ENCODE results near the gene ZC3HAV1. TPM values are rescaled to one million over a fixed set of nuclear protein-coding genes. Genes with fewer than 3 reads are reported as not detected.

The ZC3HAV1 gene
- total and polyA plus RNA-seq, 9 of the 15 experiments (the other 6 are each of a cell fraction or from before 2014, with no cell fraction given): 11.9 to 40.5 (median 23.9) TPM

DNA sequence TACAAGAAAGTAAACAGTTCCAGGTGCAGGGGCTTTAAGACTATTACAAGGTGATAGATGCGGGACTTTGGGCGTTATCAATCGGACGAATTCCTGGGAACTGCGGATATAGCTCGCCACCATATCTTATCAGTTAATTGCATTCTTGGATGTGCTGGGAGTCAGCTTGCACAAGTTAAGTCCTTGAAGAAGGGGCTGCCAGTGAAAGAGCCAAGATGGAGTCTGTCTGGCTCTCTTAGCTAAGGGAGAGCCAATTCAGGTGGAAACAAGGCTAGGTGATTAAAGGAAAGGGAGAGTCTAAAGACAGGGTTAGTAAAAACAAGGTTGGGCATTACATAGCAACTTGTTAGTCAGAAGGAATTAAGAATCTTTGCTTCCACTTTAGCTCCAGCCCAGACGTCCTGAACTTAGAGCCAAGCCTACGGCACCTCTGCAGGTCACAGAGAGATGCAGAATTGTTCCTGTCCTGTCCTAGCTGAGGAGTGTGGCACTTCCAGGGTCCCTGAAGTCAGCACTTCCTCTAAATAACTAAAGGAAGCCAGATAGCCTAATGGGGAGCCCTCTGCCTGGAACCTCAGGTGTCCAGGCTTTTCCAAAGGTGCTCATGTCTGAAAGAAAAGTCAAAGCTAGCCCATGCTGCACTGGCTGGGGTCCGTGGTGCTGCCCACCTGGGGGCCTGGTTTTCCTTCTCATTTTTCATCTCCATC lies 17.3 kb downstream of the ZC3HAV1 start:
- peaks cover 8% of the 10 kb centered on the region for H3K9me3 ChIP-seq (replicated peaks; ENCODE audit: control insufficient read depth, insufficient read depth, low read depth, low read length)
- H4K20me1 ChIP-seq (replicated peaks; ENCODE audit: control insufficient read depth, insufficient read depth, low read length): peaks cover 20% of the 10 kb centered on the region
- intact Hi-C loops (cut with micrococcal nuclease) (loop anchor here (5.0 kb wide), 2 partner anchors 35 to 140 kb away; partner anchors contain the start of gene UBN2), in situ Hi-C loops (cut with MboI) (no loop called here)
- peaks cover 61% of the 10 kb centered on the region for H3K79me2 ChIP-seq (ENCODE audit: control insufficient read depth, insufficient read depth, low read length)
- H3K27me3 ChIP-seq (ENCODE audit: control insufficient read depth in 2 of 2, insufficient read depth in 2 of 2, low read length in 2 of 2): no peaks in the 10 kb centered on the region
- no peak for ATAC-seq
- ChIA-PET CTCF (ENCODE audit: low intra/inter-chr PET ratio) (interaction anchor here (0.7 kb wide), 1 partner anchor 15 kb away, joined by 3 read pairs; no protein-coding TSS in a partner anchor), POLR2A (interaction anchor here (0.7 to 2.6 kb wide), 10 partner anchors 8 to 267 kb away, joined by 3 to 16 read pairs (median 4); partner anchors contain the start of gene LUC7L2)
- H3K4me2 ChIP-seq (ENCODE audit: insufficient read depth, low read length): peak overlapping the region; percentile 75
- H3K9ac ChIP-seq (ENCODE audit: insufficient read depth in 1 of 2, low read depth in 2 of 2, low read length in 2 of 2): peak overlapping the region; percentile 47 to 51; a peak in 1 of 4 replicates
- no peak for FAIRE-seq
- H3K4me3 ChIP-seq: no peak overlapping the region
- H3K9me1 ChIP-seq (ENCODE audit: control insufficient read depth, insufficient read depth, low read length): no peaks in the 10 kb centered on the region
- 17% methylated on average over 9 of the region's 9 CpGs for WGBS (ENCODE audit: insufficient coverage, low coverage, missing lambda C conversion rate)
- peak in 2 of 4 experiments; percentile 8 to 37 for DNase-seq (ENCODE audit: extremely low read depth in 1 of 4, low spot score in 3 of 4)
- no peak overlapping the region for H2AFZ ChIP-seq (ENCODE audit: low read depth, low read length)
- peaks cover 41% of the 10 kb centered on the region for H3K36me3 ChIP-seq (ENCODE audit: control insufficient read depth, insufficient read depth, low read length)
- peak overlapping the region; percentile 77; the same call in 2 of the 3 replicates for H3K27ac ChIP-seq (ENCODE audit: extremely low read depth, low read depth, low read length)
- H3K4me1 ChIP-seq (replicated peaks in 1 of 2; ENCODE audit: control insufficient read depth in 2 of 2, insufficient read depth in 2 of 2, low read length in 2 of 2): peaks cover 31 to 42% of the 10 kb centered on the region in 2 experiments
- no TSS peak for BruUV-seq (replicated peaks)
- TF ChIP-seq NFYB (IDR thresholded peaks at IDR 0.05; ENCODE audit: extremely low read depth, insufficient read length) (no peak), CC2D1A (IDR thresholded peaks at IDR 0.05) (no peak), BCL6 (CRISPR knock-in tag; IDR thresholded peaks at IDR 0.05) (peak; percentile 96), DNMT1 (IDR thresholded peaks at IDR 0.05) (no peak), NFXL1 (CRISPR knock-in tag; IDR thresholded peaks at IDR 0.05) (peak; percentile 92), TARDBP (IDR thresholded peaks at IDR 0.05) (no peak), KLF6 (CRISPR knock-in tag; IDR thresholded peaks at IDR 0.05; ENCODE audit: borderline replicate concordance) (peak; percentile 99), CBFA2T2 (conservative IDR thresholded peaks at IDR 0.05) (peak; percentile 45; the same call in 1 of the 2 replicates), TOE1 (IDR thresholded peaks at IDR 0.05; ENCODE audit: borderline replicate concordance) (no peak), TOE1 (CRISPR knock-in tag; IDR thresholded peaks at IDR 0.05; ENCODE audit: borderline replicate concordance, low read depth) (no peak), RBM15 (IDR thresholded peaks at IDR 0.05; ENCODE audit: insufficient read depth, low read length) (no peak), ZNF212 (CRISPR knock-in tag; IDR thresholded peaks at IDR 0.05) (peak; percentile 93), CBFB (CRISPR knock-in tag; IDR thresholded peaks at IDR 0.05) (no peak), ZSCAN32 (CRISPR knock-in tag; IDR thresholded peaks at IDR 0.05) (peak; percentile 82)
- TF ChIP-seq, protein P1, sequence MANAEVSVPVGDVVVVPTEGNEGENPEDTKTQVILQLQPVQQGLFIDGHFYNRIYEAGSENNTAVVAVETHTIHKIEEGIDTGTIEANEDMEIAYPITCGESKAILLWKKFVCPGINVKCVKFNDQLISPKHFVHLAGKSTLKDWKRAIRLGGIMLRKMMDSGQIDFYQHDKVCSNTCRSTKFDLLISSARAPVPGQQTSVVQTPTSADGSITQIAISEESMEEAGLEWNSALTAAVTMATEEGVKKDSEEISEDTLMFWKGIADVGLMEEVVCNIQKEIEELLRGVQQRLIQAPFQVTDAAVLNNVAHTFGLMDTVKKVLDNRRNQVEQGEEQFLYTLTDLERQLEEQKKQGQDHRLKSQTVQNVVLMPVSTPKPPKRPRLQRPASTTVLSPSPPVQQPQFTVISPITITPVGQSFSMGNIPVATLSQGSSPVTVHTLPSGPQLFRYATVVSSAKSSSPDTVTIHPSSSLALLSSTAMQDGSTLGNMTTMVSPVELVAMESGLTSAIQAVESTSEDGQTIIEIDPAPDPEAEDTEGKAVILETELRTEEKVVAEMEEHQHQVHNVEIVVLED (CRISPR knock-in tag; IDR thresholded peaks at IDR 0.05): peak; percentile 86
- TF ChIP-seq, protein P2, sequence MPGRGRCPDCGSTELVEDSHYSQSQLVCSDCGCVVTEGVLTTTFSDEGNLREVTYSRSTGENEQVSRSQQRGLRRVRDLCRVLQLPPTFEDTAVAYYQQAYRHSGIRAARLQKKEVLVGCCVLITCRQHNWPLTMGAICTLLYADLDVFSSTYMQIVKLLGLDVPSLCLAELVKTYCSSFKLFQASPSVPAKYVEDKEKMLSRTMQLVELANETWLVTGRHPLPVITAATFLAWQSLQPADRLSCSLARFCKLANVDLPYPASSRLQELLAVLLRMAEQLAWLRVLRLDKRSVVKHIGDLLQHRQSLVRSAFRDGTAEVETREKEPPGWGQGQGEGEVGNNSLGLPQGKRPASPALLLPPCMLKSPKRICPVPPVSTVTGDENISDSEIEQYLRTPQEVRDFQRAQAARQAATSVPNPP (IDR thresholded peaks at IDR 0.05; ENCODE audit: borderline replicate concordance, insufficient read depth, insufficient read length): no peak

Measured in K562 (cell line).